Skin epidermis (tissue), 12 donors: ENCODE data around the gene TMTC4.
"Not testable (repeated sequence)": the region's sequence is repeated elsewhere in the genome, so short reads cannot be mapped to it uniquely, and the experiment has no call there.

ENCODE experiments used
- H3K27ac ChIP-seq, 21 experiments: fragments of 200-600 bp; sonication (generic) in 11 of 21; one replicate each; pipeline ENCODE4 v1.5.0; 2020; ENCODE audit warnings: mild to moderate bottlenecking in 3 of 21, inconsistent platforms in 2 of 21, moderate library complexity in 2 of 21
- H3K4me3 ChIP-seq, 7 experiments: fragments of 200-600 bp; sonication (generic) in 2 of 7; one replicate each; pipeline ENCODE4 v1.5.0; 2020; ENCODE audit warnings: inconsistent platforms in 2 of 7, mild to moderate bottlenecking in 2 of 7, moderate library complexity in 1 of 7

The TMTC4 gene

DNA sequence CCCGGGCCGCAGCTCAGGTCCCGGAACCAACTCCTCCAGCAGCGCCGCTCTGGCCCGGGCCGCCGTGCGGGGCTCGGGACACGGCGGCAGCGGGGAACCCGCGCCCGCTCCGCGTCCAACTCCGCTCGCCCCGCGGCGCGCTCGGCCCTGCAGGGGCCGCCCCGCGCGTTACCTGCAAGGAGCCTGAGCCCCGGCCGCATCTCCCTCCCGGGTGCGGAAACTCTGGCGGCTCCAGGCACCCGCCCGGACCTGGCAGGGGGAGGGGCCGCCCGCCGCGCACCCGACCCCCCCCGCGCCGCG is at the start of gene TMTC4:
Gene TMTC4, minus strand, starts transcription at position 224 of the 300 bp plus-strand sequence. CDS start 4,433 bp downstream, outside the sequence.
- peak within 1 kb of the TSS; percentile 66 to 95 (median 86) for H3K27ac ChIP-seq
- peak within 1 kb of the TSS; percentile 48 to 96 (median 68) for H3K4me3 ChIP-seq

- Histone ChIP-seq H3K27ac (no peak overlapping the region), H3K4me3 (no peak overlapping the region)
Observed at GRCh38 chr13:100722517-100722916, 47.9 kb upstream of the TMTC4 start.

DNA sequence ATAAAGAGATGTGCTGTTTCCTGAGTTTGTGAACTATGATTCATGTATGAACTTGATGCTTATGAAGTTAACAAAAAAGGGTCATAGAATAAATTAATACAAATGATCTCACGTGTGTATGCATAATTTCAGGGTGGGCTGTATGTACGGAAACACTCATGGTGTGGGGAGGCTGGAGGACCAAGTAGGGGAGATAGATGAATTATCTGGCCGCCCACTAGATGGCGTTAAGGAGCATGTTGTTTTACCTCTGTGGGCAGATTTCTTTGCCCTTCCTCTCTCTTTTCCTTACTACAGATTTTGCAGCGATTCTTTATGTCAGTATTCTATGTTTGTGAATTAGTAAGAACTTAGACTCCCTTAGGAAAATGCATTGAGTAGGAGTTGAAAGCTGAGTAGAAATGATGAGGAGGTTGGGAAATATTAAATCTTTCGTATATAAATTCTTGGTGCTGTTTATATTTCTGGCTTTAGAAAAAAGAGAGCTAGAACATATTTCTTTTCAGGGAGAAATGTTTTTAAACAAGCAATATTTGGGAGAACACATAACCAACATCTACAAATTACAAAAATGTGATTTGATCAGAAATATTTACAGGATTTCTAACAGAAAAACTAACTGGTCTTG is 47.4 kb upstream of the TMTC4 start:
- H3K4me3 ChIP-seq: no peak overlapping the region
- no peak overlapping the region for H3K27ac ChIP-seq

DNA sequence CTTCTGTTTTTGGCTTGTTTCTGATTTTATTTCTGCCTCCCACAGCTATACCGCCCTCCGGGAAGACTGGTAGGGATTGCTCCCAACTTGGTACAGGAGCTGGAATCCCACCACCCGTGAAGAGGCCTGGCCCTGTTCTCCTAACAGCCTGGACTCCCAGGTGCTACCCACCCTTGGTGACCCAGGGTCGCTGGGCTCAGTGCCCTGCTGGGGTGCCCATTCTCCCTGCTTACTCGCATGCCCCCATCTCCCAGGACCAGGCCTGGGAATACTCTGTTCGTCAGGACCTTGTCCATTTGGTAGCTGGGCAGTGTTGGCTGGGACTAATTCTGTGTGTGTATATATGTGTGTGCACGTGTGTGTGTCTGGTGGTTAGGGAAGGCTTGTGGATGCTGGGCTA is 41.0 kb upstream of the TMTC4 start:
- no peak overlapping the region for H3K4me3 ChIP-seq
- H3K27ac ChIP-seq: no peak overlapping the region

DNA sequence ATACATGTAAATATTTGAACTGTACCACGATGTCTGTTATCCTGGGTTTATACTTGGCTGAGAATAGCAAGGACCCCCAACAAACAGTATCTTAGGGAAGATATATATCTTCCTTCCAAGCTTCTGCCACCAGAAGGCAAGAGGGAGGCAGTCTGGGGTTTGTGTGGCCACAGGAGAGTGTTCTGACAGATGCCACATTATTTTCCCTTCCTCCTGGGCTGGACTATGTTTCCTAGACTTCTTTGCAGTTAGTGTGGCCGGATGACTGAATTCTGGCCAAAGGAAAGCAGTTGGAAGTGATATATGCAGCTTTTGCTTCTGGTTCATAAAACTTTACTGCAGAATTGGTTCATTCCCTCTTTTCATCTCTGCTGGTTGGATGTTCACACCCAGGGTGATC is 39.9 kb upstream of the TMTC4 start:
- H3K27ac ChIP-seq: no peak overlapping the region
- no peak overlapping the region for H3K4me3 ChIP-seq

DNA sequence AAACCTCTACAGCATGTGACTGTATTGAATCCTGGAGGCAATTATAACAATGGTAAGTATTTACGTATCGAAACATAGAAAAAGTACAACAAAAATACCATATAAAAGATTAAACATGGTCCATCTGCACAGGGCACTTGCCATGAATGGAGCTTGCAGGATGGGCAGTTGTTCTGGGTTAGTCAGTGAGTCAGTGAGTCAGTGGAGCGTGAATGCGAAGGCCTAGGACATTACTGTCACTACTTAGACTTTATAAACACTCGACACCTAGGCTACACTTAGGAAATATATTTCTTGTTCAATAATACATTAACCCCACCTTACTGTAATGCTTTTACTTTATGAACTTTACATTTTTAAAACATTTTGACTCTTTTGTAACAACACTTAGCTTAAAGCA is 35.6 kb upstream of the TMTC4 start:
- Histone ChIP-seq H3K27ac (no peak overlapping the region), H3K4me3 (no peak overlapping the region)

- no peak overlapping the region for H3K4me3 ChIP-seq
- H3K27ac ChIP-seq: no peak overlapping the region
Observed at GRCh38 chr13:100707818-100708740, 33.5 kb upstream of the TMTC4 start.

GRCh38 chr13:100698331-100698730 is 23.7 kb upstream of the TMTC4 start:
- H3K27ac ChIP-seq, H3K4me3 ChIP-seq: not testable (repeated sequence)

- H3K4me3 ChIP-seq: no peak overlapping the region
- H3K27ac ChIP-seq: no peak overlapping the region
Observed at GRCh38 chr13:100695509-100695773, 20.8 kb upstream of the TMTC4 start.

DNA sequence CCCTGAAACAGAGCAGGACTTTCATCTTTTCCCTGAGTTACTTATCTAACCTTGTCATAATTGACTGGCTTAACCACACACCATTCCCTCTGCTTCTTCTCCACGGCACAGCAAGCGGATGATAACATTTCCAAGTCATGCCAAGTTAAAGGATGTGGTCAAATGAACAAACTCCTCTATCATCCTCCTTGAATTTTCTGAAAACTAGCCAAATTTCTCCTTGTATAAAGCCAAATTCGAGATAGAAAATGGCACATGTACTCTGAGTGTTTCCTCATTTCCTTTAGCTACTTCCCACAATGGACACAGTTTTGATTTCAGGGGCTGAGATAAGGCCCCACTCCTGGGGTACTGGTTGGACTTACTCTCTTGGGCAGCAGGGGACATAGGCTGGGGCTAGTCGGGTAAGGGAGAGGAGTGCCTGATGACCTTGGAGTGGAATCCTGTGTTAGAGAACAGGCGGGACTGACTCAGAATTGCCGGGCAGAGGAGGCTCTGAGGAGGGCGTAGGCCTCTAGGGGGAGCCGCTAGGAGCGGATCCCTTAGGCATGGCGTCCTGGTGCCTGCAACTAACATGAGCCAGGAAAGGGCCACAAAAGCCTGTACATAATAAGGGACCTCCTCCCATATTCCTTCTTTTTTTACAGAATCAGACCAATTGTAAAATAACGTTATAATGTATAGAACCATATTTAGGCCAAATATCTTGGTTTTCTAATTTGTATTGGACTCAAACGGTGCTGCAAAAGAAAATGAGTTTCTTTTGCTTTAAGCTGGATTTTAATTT is 20.3 kb upstream of the TMTC4 start:
- H3K27ac ChIP-seq: no peak overlapping the region

GRCh38 chr13:100689191-100689590 is 14.6 kb upstream of the TMTC4 start:
- H3K27ac ChIP-seq: no peak overlapping the region
- H3K4me3 ChIP-seq: no peak overlapping the region

More for the DNA sequence above, 20.3 kb upstream of the TMTC4 start:
- H3K4me3 ChIP-seq: no peak overlapping the region

DNA sequence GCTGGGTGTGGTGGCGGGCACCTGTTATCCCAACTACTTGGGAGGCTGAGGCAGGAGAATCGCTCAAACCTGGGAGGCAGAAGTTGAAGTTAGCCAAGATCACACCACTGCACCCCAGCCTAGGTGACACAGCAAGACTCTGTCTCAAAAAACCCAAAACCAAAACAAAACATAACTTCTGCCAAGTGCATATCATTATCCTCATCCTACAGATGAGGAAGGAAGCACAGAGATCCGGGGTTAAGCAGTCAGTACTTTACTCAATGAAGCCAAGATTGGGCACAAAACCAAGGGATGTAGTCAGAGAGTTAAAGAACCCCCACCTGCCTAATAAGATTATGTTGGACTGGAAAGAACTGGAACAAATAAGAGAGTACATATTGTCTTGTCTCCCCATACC is 5.5 kb upstream of the TMTC4 start:
- H3K4me3 ChIP-seq: no peak overlapping the region
- H3K27ac ChIP-seq: no peak overlapping the region

DNA sequence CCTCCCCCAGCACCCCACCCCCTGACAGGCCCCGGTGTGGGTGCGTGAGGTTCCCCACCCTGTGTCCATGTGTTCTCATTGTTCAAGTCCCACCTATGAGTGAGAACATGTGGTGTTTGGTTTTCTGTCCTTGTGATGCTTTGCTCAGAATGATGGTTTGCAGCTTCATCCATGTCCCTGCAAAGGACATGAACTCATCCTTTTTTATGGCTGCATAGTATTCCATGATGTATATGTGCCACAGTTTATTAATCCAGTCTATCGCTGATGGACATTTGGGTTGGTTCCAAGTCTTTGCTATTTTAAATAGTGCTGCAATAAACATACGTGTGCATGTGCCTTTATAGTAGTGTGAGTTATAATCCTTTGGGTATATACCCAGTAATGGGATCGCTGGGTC is 2.5 kb upstream of the TMTC4 start:
- H3K27ac ChIP-seq: not testable (repeated sequence)

GRCh38 chr13:100675661-100676129 is 1.1 kb upstream of the TMTC4 start:
- H3K27ac ChIP-seq: peak overlapping the region in 11 of 21 experiments; percentile 78 to 95 (median 88)
- peak overlapping the region; percentile 48 to 96 (median 68) for H3K4me3 ChIP-seq

More for the DNA sequence above, 2.5 kb upstream of the TMTC4 start:
- H3K4me3 ChIP-seq: not testable (repeated sequence)

- H3K4me3 ChIP-seq: peak overlapping the region; percentile 48 to 96 (median 68)
- H3K27ac ChIP-seq: peak overlapping the region; percentile 66 to 95 (median 86)
Observed at GRCh38 chr13:100674872-100675660, 471 bp upstream of the TMTC4 start.

GRCh38 chr13:100673713-100674571 is 653 bp downstream of the TMTC4 start:
- Histone ChIP-seq H3K4me3 (peak overlapping the region; percentile 48 to 96 (median 68)), H3K27ac (peak overlapping the region in 20 of 21 experiments; percentile 51 to 95 (median 86))

- Histone ChIP-seq H3K4me3 (peak overlapping the region; percentile 33 to 96 (median 68)), H3K27ac (peak overlapping the region in 5 of 21 experiments; percentile 7 to 63 (median 45))
Observed at GRCh38 chr13:100673376-100673712, 1.3 kb downstream of the TMTC4 start.

GRCh38 chr13:100671389-100672182 is 3.0 kb downstream of the TMTC4 start:
- no peak overlapping the region for H3K4me3 ChIP-seq

More at GRCh38 chr13:100671389-100672182, 3.0 kb downstream of the TMTC4 start:
- no peak overlapping the region for H3K27ac ChIP-seq
